ENCODE data around the gene CNPY3.

CNPY3 gene

GRCh38 chr6:42984924-42985475 is 55.7 kb downstream of the CNPY3 start:
- DNase-seq, result no peak

DNA sequence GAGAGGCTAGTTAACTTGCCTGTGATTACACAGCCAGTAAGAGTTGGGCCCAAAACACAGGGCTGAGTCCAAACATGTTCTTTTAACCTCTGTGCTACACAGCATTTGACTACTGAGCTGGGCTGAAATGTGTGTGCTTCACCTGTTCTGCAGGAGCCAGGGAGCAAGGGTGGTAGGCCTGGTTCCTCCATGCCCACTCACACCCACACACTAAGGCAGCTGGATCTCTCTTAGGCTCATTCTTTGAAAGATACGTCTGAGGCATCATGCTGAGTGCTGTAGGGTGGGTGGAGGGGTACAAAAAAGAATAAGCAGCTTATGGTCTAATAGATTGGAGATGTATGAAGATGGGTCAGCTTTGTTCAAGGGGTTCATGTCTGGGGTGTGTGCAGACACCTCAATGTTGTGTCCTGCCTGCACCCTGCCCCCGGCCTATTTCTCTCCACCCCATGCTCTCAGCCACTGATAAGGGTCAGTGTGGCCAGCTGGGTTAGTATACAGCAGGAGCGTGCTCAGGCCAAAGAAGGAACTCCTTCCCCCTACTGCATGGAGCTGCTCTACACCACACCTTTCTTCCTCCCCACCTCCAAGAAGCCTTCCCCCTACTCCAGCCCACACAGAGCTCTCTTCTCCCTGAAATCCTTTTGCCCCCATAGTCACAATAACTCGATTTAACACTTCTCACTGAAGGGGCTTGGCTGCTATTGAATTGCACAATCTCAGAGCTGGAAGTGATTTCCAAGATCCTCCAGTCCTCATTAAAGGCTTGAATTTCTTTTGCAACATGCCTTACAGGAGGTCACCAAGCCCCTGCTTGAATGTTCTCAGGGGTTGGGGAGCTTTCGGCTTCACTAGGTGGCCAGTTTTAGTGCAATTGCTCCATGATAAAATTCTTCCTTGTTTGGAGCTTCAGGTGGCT is 58.5 kb downstream of the CNPY3 start:
- DNase-seq, result no peak

DNA sequence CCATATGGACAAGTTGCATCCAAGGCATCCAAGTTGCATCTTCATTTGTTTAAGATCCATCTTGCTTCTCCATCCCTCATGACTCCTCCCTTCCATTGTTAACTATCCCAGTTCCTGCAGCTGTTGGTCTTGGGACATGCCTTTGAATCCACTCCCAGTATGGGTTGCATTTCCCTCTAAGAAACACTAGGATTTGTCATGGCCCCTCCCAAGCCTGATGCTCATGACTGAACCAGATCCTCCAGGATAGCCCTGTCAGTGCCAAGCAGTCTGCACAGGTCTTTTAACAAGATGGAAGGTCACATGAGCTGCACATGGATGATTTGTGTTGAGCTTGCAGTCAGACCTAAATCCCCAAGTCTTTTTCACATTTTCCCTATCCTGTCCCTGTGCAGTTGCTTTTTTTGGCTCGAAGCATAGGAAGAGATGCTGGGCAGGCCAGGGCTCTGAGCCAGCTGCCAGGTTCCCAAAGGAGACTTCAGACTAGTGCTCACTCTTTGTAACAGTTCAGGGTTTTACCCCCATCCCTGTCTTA is 59.3 kb downstream of the CNPY3 start:
- no peak for DNase-seq

Data from MV-4-11 (cell line).